ENCODE measurements around the gene FAM107B.

- TF ChIP-seq CTCF (IDR thresholded peaks at IDR 0.05): no peak
- TF ChIP-seq POLR2AphosphoS5 (IDR thresholded peaks at IDR 0.05): no peak
These were observed 242.7 kb downstream of the FAM107B start for GRCh38 chr10:14531974-14532373.

Data from breast epithelium (tissue), 3 donors.